HCT116 (cell line): ENCODE measurements around the gene ARMC8. TPM values are rescaled to one million over a fixed set of nuclear protein-coding genes. Genes with fewer than 3 reads are reported as not detected.

ENCODE experiments used
- ATAC-seq: fragments of 200-7000 bp; cut with Tn5 transposase; 2 replicates; pipeline ENCODE4 v1.9.1; 2020; ENCODE audit warnings: mild to moderate bottlenecking, moderate library complexity
- BruUV-seq: library from RNA; stranded (reverse); fragments of 400-500 nt; replicated peaks from 2 replicates; lab custom pipeline; 2021; lab: Mats Ljungman, UMichigan
- CTCF ChIA-PET: fragments of 300-600 bp; sonication (Branson Sonifier 250); formaldehyde crosslinking; loops from one replicate; lab custom pipeline; 2021; ENCODE audit warnings: antibody characterized with exemption; lab: Charles Lee
- POLR2A ChIA-PET: fragments of 300-600, 350-600 bp; sonication (Branson Sonifier 250); formaldehyde crosslinking; loops from one replicate; lab custom pipeline; 2021; ENCODE audit warnings: antibody characterized with exemption; lab: Charles Lee
- RAD21 ChIA-PET, 2 experiments: fragments of 300-600 bp; sonication (Branson Sonifier 250); formaldehyde crosslinking; loops; one replicate each; lab custom pipeline; 2023; ENCODE audit warnings: low total read pairs in 2 of 2; ENCODE audit not compliant: uncharacterized antibody in 2 of 2, unreplicated experiment in 2 of 2, low non-redundant PET in 1 of 2; lab: Charles Lee
- DNase-seq: peaks from one replicate; pipeline ENCODE4 v3.0.0-alpha.2; 2010; ENCODE audit warnings: low read depth, low spot score
- H2AFZ ChIP-seq: fragments of 200-600 bp; shearing (Covaris generic), sonication (generic); 2 replicates; pipeline ENCODE4 v1.6.1; 2017; ENCODE audit warnings: low read depth, mixed run types, mixed read lengths, antibody characterized with exemption, low read length; ENCODE audit not compliant: poor library complexity, severe bottlenecking
- H3K27ac ChIP-seq: 2 replicates; pipeline ENCODE4 v1.5.1; 2012; ENCODE audit warnings: low read depth, low read length
- H3K27me3 ChIP-seq: fragments of 200-600 bp; sonication (generic); 2 replicates; pipeline ENCODE4 v1.6.1; 2016; ENCODE audit warnings: mixed run types, low read length, mixed read lengths; ENCODE audit not compliant: insufficient read depth
- H3K36me3 ChIP-seq, 2 experiments: fragments of 200-500 bp in 1 of 2; fragments of 200-600 bp in 1 of 2; sonication (Bioruptor generic) in 1 of 2; sonication (generic) in 1 of 2; 2 replicates each; pipeline versions ENCODE4 v1.5.1 to v1.6.1; 2014 to 2016; ENCODE audit warnings: low read length in 2 of 2, inconsistent platforms in 1 of 2, mixed read lengths in 1 of 2, mixed run types in 1 of 2; ENCODE audit not compliant: insufficient read depth in 2 of 2, control insufficient read depth in 1 of 2
- H3K4me1 ChIP-seq, 2 experiments: fragments of 200-600 bp in 1 of 2; sonication (generic) in 1 of 2; 2 replicates each; pipeline versions ENCODE4 v1.5.1 to v1.6.1; 2012 to 2017; ENCODE audit warnings: low read length in 2 of 2, inconsistent platforms in 1 of 2, mild to moderate bottlenecking in 1 of 2, mixed read lengths in 1 of 2, mixed run types in 1 of 2, moderate library complexity in 1 of 2; ENCODE audit not compliant: insufficient read depth in 2 of 2, control insufficient read depth in 1 of 2
- H3K4me2 ChIP-seq: fragments of 200-600 bp; sonication (generic); 2 replicates; pipeline ENCODE4 v1.6.1; 2017; ENCODE audit warnings: mixed run types, low read length, mixed read lengths
- H3K4me3 ChIP-seq, 2 experiments: fragments of 200-600 bp in 1 of 2; sonication (generic) in 1 of 2; replicated peaks in 1 of 2; 2 replicates each; pipeline ENCODE4 v1.5.1; 2011 to 2016; ENCODE audit warnings: low read length in 2 of 2, control low read depth in 1 of 2, low read depth in 1 of 2, mild to moderate bottlenecking in 1 of 2, mixed read lengths in 1 of 2, mixed run types in 1 of 2
- H3K79me2 ChIP-seq: fragments of 200-600 bp; sonication (generic); 2 replicates; pipeline ENCODE4 v1.6.1; 2017; ENCODE audit warnings: mild to moderate bottlenecking, mixed run types, low read length, moderate library complexity, mixed read lengths; ENCODE audit not compliant: insufficient read depth
- H3K9ac ChIP-seq: fragments of 200-600 bp; sonication (generic); 2 replicates; pipeline ENCODE4 v1.6.1; 2016; ENCODE audit warnings: low read length, mixed read lengths
- H3K9me2 ChIP-seq: fragments of 200-600 bp; sonication (generic), shearing (Covaris generic); 2 replicates; pipeline ENCODE4 v1.6.1; 2017; ENCODE audit warnings: mixed run types, mild to moderate bottlenecking, moderate library complexity; ENCODE audit not compliant: insufficient read depth
- H3K9me3 ChIP-seq, 2 experiments: fragments of 200-500 bp in 1 of 2; fragments of 200-600 bp in 1 of 2; sonication (Bioruptor generic) in 1 of 2; sonication (generic) in 1 of 2; 2 replicates each; pipeline ENCODE4 v1.6.1; 2014 to 2017; ENCODE audit warnings: low read length in 2 of 2, mixed read lengths in 2 of 2, inconsistent platforms in 1 of 2, low read depth in 1 of 2, mild to moderate bottlenecking in 1 of 2, mixed run types in 1 of 2, moderate library complexity in 1 of 2; ENCODE audit not compliant: control insufficient read depth in 1 of 2, insufficient read depth in 1 of 2
- H4K20me1 ChIP-seq: fragments of 200-600 bp; sonication (generic), shearing (Covaris generic); 2 replicates; pipeline ENCODE4 v1.6.1; 2017; ENCODE audit warnings: mixed run types, mild to moderate bottlenecking, moderate library complexity; ENCODE audit not compliant: insufficient read depth
- ATF3 ChIP-seq: IDR thresholded peaks from 2 replicates; pipeline ENCODE4 v1.6.1; 2012
- CBX3 ChIP-seq: IDR thresholded peaks from 2 replicates; pipeline ENCODE4 v1.6.1; 2012; ENCODE audit warnings: low read depth
- CEBPB ChIP-seq: IDR thresholded peaks from 2 replicates; pipeline ENCODE4 v1.6.1; 2012; ENCODE audit warnings: low read depth
- CTCF ChIP-seq, 3 experiments: fragments of 200-600 bp in 1 of 3; sonication (generic) in 1 of 3; IDR thresholded peaks in 2 of 3; conservative IDR thresholded peaks in 1 of 3; 2 replicates each; pipeline ENCODE4 v1.5.1; 2012 to 2017; ENCODE audit warnings: low read depth in 2 of 3, low read length in 2 of 3, antibody characterized with exemption in 1 of 3, borderline replicate concordance in 1 of 3, control low read depth in 1 of 3, mild to moderate bottlenecking in 1 of 3, mixed read lengths in 1 of 3, mixed run types in 1 of 3, moderate library complexity in 1 of 3; ENCODE audit not compliant: insufficient read depth in 1 of 3
- EGR1 ChIP-seq: IDR thresholded peaks from 2 replicates; pipeline ENCODE4 v1.6.1; 2012; ENCODE audit warnings: low read depth
- EZH2phosphoT487 ChIP-seq: fragments of 200-600 bp; IDR thresholded peaks from 2 replicates; pipeline ENCODE4 v1.6.1; 2018; ENCODE audit warnings: antibody characterized with exemption, borderline replicate concordance
- FOSL1 ChIP-seq: IDR thresholded peaks from 2 replicates; pipeline ENCODE4 v1.6.1; 2012; ENCODE audit warnings: low read depth
- JUND ChIP-seq: IDR thresholded peaks from 2 replicates; pipeline ENCODE4 v1.6.1; 2012
- MAX ChIP-seq: IDR thresholded peaks from 2 replicates; pipeline ENCODE4 v1.6.1; 2012
- POLR2A ChIP-seq: IDR thresholded peaks from 2 replicates; pipeline ENCODE4 v1.7.0; 2011; ENCODE audit warnings: borderline replicate concordance; ENCODE audit not compliant: insufficient read depth, insufficient read length; ENCODE audit errors: extremely low read depth
- REST ChIP-seq: IDR thresholded peaks from 2 replicates; pipeline ENCODE4 v1.6.1; 2012; ENCODE audit warnings: low read depth
- SIN3A ChIP-seq: IDR thresholded peaks from 2 replicates; pipeline ENCODE4 v1.6.1; 2012; ENCODE audit warnings: low read depth
- SP1 ChIP-seq: IDR thresholded peaks from 2 replicates; pipeline ENCODE4 v1.6.1; 2012; ENCODE audit warnings: low read depth
- SRF ChIP-seq: IDR thresholded peaks from 2 replicates; pipeline ENCODE4 v1.6.1; 2012; ENCODE audit warnings: low read depth
- TCF7L2 ChIP-seq: IDR thresholded peaks from 2 replicates; pipeline ENCODE4 v1.7.0; 2011; ENCODE audit warnings: borderline replicate concordance, inconsistent platforms; ENCODE audit not compliant: insufficient read depth, insufficient read length; ENCODE audit errors: extremely low read depth
- ZFX ChIP-seq: fragments of 450-650 bp; IDR thresholded peaks from 2 replicates; pipeline ENCODE4 v1.6.1; 2017
- intact Hi-C: fragments of 100-400 bp; cut with micrococcal nuclease; formaldehyde crosslinking; loops from 2 replicates; pipeline ENCODE4 v1.10.0; 2022
- total RNA-seq: library from RNA; stranded (reverse); gene quantifications from one replicate; pipeline ENCODE4 v1.2.1, GENCODE V29; 2021; ENCODE audit not compliant: unreplicated experiment

Gene ARMC8
- total RNA-seq, 1 experiment from 2014 or later = 36.2 TPM

- TF ChIP-seq SP1 (no peak), SRF (no peak), FOSL1 (no peak), ATF3 (no peak), POLR2A (no peak), ZFX (peak; percentile 37; the same call in 1 of the 2 replicates), EZH2phosphoT487 (no peak)
Measured at GRCh38 chr3:138187296-138188012, at the start of gene ARMC8 (continued).

- Histone ChIP-seq H3K9me3 (no peaks in the 10 kb centered on the region), H2AFZ (no peak overlapping the region), H3K4me3 (no peak overlapping the region), H3K4me2 (no peak overlapping the region), H3K79me2 (no peaks in the 10 kb centered on the region), H3K9ac (no peak overlapping the region), H4K20me1 (no peaks in the 10 kb centered on the region), H3K9me2 (no peaks in the 10 kb centered on the region), H3K4me1 (no peaks in the 10 kb centered on the region)
- RAD21 ChIA-PET = no interaction called here
- ATAC-seq (no peak), DNase-seq (no peak)
- POLR2A ChIA-PET = no interaction called here
- CTCF ChIA-PET = no interaction called here
- intact Hi-C loops = no loop called here
- TF ChIP-seq TCF7L2 (no peak), SRF (no peak), EGR1 (no peak), REST (no peak), JUND (no peak), CTCF (IDR thresholded peaks at IDR 0.05 in 2 of 3, conservative IDR thresholded peaks at IDR 0.05 in 1 of 3; ENCODE audit: borderline replicate concordance in 1 of 3, insufficient read depth in 1 of 3, low read depth in 2 of 3, low read length in 2 of 3) (no peak), MAX (no peak), SIN3A (no peak), CBX3 (no peak), CEBPB (no peak)
- TF ChIP-seq, all 23 proteins: peak for 0
- Histone ChIP-seq H3K27ac (no peak overlapping the region), H3K36me3 (no peaks in the 10 kb centered on the region), H3K27me3 (no peaks in the 10 kb centered on the region)
- no TSS peak for BruUV-seq
Measured at GRCh38 chr3:138137861-138138260, 49.2 kb upstream of the ARMC8 start.
